ENCODE data around the gene STXBP4. TPM values are rescaled to one million over a fixed set of nuclear protein-coding genes. Genes with fewer than 3 reads are reported as not detected.

STXBP4 gene, protein sequence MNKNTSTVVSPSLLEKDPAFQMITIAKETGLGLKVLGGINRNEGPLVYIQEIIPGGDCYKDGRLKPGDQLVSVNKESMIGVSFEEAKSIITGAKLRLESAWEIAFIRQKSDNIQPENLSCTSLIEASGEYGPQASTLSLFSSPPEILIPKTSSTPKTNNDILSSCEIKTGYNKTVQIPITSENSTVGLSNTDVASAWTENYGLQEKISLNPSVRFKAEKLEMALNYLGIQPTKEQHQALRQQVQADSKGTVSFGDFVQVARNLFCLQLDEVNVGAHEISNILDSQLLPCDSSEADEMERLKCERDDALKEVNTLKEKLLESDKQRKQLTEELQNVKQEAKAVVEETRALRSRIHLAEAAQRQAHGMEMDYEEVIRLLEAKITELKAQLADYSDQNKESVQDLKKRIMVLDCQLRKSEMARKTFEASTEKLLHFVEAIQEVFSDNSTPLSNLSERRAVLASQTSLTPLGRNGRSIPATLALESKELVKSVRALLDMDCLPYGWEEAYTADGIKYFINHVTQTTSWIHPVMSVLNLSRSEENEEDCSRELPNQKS
- total RNA-seq: 1 to 10 TPM; 5.2 to 6.9 TPM
- long read RNA-seq, partial matches to known transcripts: 2 of 3 reads
- long read RNA-seq, other reads (novel, unspliced or antisense): 1 of 3 reads

GRCh38 chr17:54968262-54968987 is at the start of gene STXBP4, which contains the start of gene COX11:
Gene STXBP4, plus strand, starts transcription at chr17:54968765. Its CDS starts 17,455 bp downstream, at chr17:54986220.
Gene COX11, minus strand, starts transcription at chr17:54968654. Its CDS starts 8 bp downstream, at chr17:54968646.
- intact Hi-C loops (cut with DNase I, micrococcal nuclease): no loop called here
- DNase-seq: peak; percentile 95 to 96
- ATAC-seq: peak; percentile 94

GRCh38 chr17:54919425-54919824 is 49.1 kb upstream of the STXBP4 start:
- DNase-seq (no peak), ATAC-seq (no peak)
- intact Hi-C loops (cut with DNase I, micrococcal nuclease): no loop called here

GRCh38 chr17:54920819-54921218 is 47.7 kb upstream of the STXBP4 start:
- intact Hi-C loops (cut with DNase I, micrococcal nuclease): no loop called here
- ATAC-seq (no peak), DNase-seq (no peak)

DNA sequence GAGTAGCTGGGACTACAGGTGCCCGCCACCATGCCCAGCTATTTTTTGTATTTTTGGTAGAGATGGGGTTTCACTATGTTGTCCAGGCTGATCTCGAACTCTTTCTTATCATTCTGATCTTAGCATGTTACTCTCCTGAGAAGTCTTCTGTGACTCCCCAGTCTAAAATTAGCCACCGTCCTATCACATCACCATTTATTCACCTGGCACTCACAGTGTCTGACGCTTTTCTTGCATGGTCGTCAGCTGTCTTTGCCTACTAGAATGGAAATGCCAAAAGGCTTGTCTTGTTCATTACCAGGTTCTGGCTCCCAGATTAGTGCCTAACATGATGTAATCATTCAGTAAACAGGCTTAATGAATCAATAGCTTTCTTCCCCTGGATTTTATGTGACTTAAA is 44.2 kb upstream of the STXBP4 start:
- DNase-seq (no peak), ATAC-seq (no peak)
- intact Hi-C loops (cut with DNase I, micrococcal nuclease): no loop called here

- intact Hi-C loops (cut with DNase I, micrococcal nuclease): no loop called here
- no peak for ATAC-seq
- no peak for DNase-seq
Measured at GRCh38 chr17:54927525-54927924, 41.0 kb upstream of the STXBP4 start.

- DNase-seq: no peak
Measured at GRCh38 chr17:54932711-54933110, 35.9 kb upstream of the STXBP4 start.

GRCh38 chr17:54933921-54934320 is 34.6 kb upstream of the STXBP4 start:
- ATAC-seq (peak; percentile 90), DNase-seq (no peak)
- intact Hi-C loops (cut with DNase I, micrococcal nuclease): no loop called here

More at GRCh38 chr17:54932711-54933110, 35.9 kb upstream of the STXBP4 start:
- intact Hi-C loops (cut with DNase I, micrococcal nuclease): no loop called here
- no peak for ATAC-seq

DNA sequence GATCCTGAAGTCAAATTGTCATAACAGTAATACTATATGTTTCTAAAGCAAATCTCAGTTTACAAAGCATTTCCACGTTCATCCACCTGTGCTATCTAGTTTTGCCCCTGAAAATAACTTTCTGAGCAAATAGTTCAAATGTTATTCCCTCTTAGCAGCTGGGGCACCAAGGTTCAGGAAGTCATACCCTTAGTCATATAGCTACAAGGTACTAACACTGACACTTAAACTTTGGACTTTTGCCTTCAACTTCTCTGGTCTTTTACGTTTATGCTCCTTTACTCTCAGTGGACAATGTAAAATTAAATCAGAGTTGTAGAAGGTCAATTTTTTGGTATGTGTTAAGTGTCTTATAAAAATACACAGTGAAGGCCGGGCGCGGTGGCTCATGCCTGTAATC is 33.1 kb upstream of the STXBP4 start:
- intact Hi-C loops (cut with DNase I, micrococcal nuclease): no loop called here
- ATAC-seq (peak; percentile 85), DNase-seq (peak in 1 of 2 donors; percentile 22)

DNA sequence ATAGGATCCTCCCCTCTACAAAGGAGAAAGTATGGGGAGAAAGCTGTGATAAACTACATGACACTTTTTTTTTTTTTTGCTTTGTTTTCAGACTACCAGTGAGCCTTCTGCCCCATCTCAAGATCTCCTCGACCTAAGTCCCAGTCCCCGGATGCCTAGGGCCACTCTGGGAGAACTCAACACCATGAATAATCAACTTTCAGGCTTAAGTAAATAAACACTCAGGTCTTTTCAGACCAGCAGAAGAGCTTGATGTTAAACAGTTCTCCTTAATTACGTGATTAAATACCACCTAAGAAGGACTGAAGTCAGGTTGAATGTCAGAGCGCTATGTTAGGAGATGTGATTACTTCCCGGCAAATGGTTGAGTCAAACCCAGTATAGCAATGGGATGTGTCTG is 31.5 kb upstream of the STXBP4 start:
- intact Hi-C loops (cut with DNase I, micrococcal nuclease): no loop called here
- DNase-seq (no peak), ATAC-seq (no peak)

- intact Hi-C loops (cut with DNase I, micrococcal nuclease): no loop called here
- ATAC-seq: no peak
- no peak for DNase-seq
Measured at GRCh38 chr17:54937426-54937825, 31.1 kb upstream of the STXBP4 start.

- DNase-seq: no peak
- intact Hi-C loops (cut with DNase I, micrococcal nuclease): no loop called here
- ATAC-seq: no peak
Measured at GRCh38 chr17:54941285-54941684, 27.3 kb upstream of the STXBP4 start.

DNA sequence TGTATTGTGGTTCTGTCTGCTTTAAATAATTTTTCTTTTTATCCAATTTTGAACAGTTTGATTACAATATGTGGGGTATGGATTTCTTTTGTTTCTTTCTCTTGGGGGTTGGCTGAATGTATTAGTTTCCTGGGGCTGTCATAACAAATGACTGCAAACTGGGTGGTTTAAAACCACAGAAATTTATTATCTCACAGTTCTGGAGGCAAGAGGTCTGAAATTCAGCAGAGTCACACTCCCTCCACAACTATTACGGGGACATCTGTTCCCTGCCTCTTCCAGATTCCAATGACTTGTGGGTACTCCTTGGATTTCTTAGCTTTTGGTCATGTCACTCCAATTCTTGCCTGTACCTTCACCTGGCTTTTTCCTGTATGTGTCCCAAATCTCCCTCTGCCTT is 23.8 kb upstream of the STXBP4 start:
- no peak for ATAC-seq
- no peak for DNase-seq
- intact Hi-C loops (cut with DNase I, micrococcal nuclease): no loop called here

DNA sequence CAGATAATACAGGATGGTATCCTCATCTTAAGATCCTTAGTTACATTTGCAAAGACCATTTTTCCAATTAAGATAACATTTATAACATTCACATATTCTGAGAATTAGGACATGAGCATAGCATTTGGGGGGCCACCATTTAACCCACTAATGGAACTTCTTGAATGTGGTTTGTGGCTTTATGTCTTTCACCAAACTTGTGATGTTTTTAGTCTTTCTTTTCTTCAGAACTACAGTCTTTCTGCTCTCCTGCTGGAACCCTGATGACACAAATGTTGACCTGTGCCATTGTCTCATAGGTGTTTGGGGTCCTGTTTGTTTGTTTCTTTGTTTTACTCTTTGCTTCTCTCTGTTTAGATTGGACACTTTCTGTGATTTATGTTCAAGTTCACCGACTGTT is 23.3 kb upstream of the STXBP4 start:
- intact Hi-C loops (cut with DNase I, micrococcal nuclease): no loop called here
- no peak for ATAC-seq

GRCh38 chr17:54945671-54946070 is 22.9 kb upstream of the STXBP4 start:
- ATAC-seq: no peak
- DNase-seq: no peak
- intact Hi-C loops (cut with DNase I, micrococcal nuclease): no loop called here

More for the DNA sequence above, 23.3 kb upstream of the STXBP4 start:
- DNase-seq: no peak

- no peak for ATAC-seq
- DNase-seq: no peak
Measured at GRCh38 chr17:54947396-54947795, 21.2 kb upstream of the STXBP4 start.

DNA sequence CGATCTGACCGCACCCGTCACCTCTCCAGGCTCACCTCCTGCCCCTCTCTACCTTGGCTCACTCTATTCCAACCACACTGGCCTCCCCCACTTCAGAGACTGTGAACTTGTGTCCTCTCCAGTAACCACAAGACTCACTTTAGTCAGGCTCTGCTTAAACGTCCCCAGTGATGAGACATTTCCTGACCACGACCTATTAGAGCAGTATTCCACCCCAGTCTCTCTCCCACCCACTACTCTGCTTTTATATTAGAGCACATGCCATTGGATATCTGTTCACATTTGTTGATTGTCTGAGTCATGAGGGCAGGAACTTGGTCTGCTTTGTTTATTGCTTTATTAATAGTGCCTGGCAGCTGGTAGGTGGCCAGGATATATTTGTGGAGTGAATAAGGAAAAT is 20.2 kb upstream of the STXBP4 start:
- DNase-seq: no peak
- peak; percentile 26 for ATAC-seq
- intact Hi-C loops (cut with DNase I, micrococcal nuclease): no loop called here

More at GRCh38 chr17:54947396-54947795, 21.2 kb upstream of the STXBP4 start:
- intact Hi-C loops (cut with DNase I, micrococcal nuclease): no loop called here

DNA sequence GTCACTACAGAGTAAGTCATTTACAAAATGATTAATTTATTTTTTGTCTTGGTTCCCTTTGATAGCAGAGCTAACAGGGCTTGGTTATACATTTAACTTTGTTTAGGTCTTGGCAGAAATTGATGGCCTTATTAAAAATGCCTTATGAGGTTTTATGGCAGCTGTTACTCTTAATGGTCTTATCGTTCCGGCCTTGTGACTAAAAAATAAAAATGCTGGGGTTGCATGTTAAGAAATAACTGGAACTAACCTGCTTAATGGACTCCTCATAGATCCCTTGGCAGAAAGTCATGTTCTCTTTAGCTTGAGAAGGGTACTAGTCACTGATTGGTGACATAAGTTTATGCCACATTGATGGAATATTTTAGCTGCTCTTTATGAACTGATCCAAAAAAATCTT is 18.4 kb upstream of the STXBP4 start:
- intact Hi-C loops (cut with DNase I, micrococcal nuclease): no loop called here
- DNase-seq (no peak), ATAC-seq (no peak)

- ATAC-seq (no peak), DNase-seq (no peak)
- intact Hi-C loops (cut with DNase I, micrococcal nuclease): no loop called here
Measured at GRCh38 chr17:54951286-54951685, 17.3 kb upstream of the STXBP4 start.

- ATAC-seq (no peak), DNase-seq (no peak)
- intact Hi-C loops (cut with DNase I, micrococcal nuclease): no loop called here
Measured at GRCh38 chr17:54956791-54957190, 11.8 kb upstream of the STXBP4 start.
